COLO668 (cell line): ENCODE results near the gene CCDC28B.

Experiments used
- DNase-seq: peaks from one replicate; lab custom pipeline; 2025; ENCODE audit not compliant: unreplicated experiment; lab: John Stamatoyannopoulos, UW

Gene CCDC28B

GRCh38 chr1:32192220-32192948 is 8.0 kb upstream of the CCDC28B start:
- no peak for DNase-seq

- no peak for DNase-seq
Measured at GRCh38 chr1:32194984-32195383, 5.4 kb upstream of the CCDC28B start.

GRCh38 chr1:32195531-32195930 is 4.9 kb upstream of the CCDC28B start:
- DNase-seq: no peak

- DNase-seq: no peak
Measured at GRCh38 chr1:32195972-32196823, 4.2 kb upstream of the CCDC28B start.

GRCh38 chr1:32197074-32197473 is 3.3 kb upstream of the CCDC28B start:
- DNase-seq: no peak

- DNase-seq: no peak
Measured at GRCh38 chr1:32197837-32198236, 2.6 kb upstream of the CCDC28B start.

- DNase-seq: no peak
Measured at GRCh38 chr1:32198237-32199042, 2.0 kb upstream of the CCDC28B start.

- no peak for DNase-seq
Measured at GRCh38 chr1:32199043-32199716, 1.2 kb upstream of the CCDC28B start.

GRCh38 chr1:32199717-32200072 is 700 bp upstream of the CCDC28B start:
- peak; percentile 84 for DNase-seq

GRCh38 chr1:32201011-32201855 is 838 bp downstream of the CCDC28B start:
- peak; percentile 79 for DNase-seq

GRCh38 chr1:32204943-32205361 is 4.6 kb downstream of the CCDC28B start:
- no peak for DNase-seq

GRCh38 chr1:32205401-32206370 is 5.3 kb downstream of the CCDC28B start, which contains the start of gene IQCC:
TSS of gene IQCC (plus strand) at chr1:32205671. CDS start at chr1:32205682, 11 bp downstream.
- DNase-seq: peak; percentile 99

GRCh38 chr1:32208469-32208868 is 8.1 kb downstream of the CCDC28B start:
- DNase-seq: no peak

- peak; percentile 100 for DNase-seq
Measured at GRCh38 chr1:32208891-32209328, 8.5 kb downstream of the CCDC28B start, which contains the start of gene DCDC2B. TSS of gene DCDC2B (plus strand) at chr1:32209089. CDS start at chr1:32209094, 5 bp downstream.

GRCh38 chr1:32215629-32216480 is 15.5 kb downstream of the CCDC28B start:
- DNase-seq: peak; percentile 94

- no peak for DNase-seq
Measured at GRCh38 chr1:32216566-32216965, 16.2 kb downstream of the CCDC28B start.

GRCh38 chr1:32219022-32219421 is 18.6 kb downstream of the CCDC28B start:
- no peak for DNase-seq
